IPS-18a (cell line): Measurements from ENCODE around the gene NEGR1.

ENCODE experiments used
- H3K27ac ChIP-seq: one replicate; pipeline ENCODE4 v1.5.1; 2013; ENCODE audit warnings: low read length
- H3K27me3 ChIP-seq: one replicate; pipeline ENCODE4 v1.6.1; 2013; ENCODE audit warnings: mild to moderate bottlenecking, low read length; ENCODE audit not compliant: control insufficient read depth, insufficient read depth
- H3K36me3 ChIP-seq: one replicate; pipeline ENCODE4 v1.6.1; 2013; ENCODE audit warnings: low read depth, low read length; ENCODE audit not compliant: control insufficient read depth
- H3K4me1 ChIP-seq: one replicate; pipeline ENCODE4 v1.6.1; 2013; ENCODE audit warnings: low read depth, low read length; ENCODE audit not compliant: control insufficient read depth
- H3K4me3 ChIP-seq: one replicate; pipeline ENCODE4 v1.5.1; 2013; ENCODE audit warnings: low read length
- H3K9ac ChIP-seq: one replicate; pipeline ENCODE4 v1.6.1; 2013; ENCODE audit warnings: mild to moderate bottlenecking, low read length, moderate library complexity
- H3K9me3 ChIP-seq: one replicate; pipeline ENCODE4 v1.6.1; 2013; ENCODE audit warnings: low read depth, low read length; ENCODE audit not compliant: control insufficient read depth

The NEGR1 gene

DNA sequence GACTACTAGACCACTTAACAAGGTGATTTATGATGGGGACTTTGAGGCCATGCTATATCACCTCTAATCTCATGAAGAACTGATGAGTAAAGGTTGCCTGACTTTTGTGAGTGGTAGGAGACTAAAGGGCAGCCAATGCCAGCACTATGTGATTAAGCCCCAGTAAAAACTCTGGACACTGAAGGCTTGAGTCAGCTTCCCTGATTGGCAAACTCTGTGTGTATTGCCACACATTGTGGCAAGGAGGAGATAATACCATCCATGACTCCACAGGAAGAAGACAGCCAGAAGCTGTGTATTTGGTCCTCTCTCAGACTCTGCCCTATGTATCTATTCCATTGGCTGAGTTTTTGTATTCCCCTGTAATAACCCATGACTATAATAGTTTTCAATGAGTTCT lies 788.2 kb downstream of the NEGR1 start:
- H3K27me3 ChIP-seq, result no peaks in the 10 kb centered on the region
- H3K9ac ChIP-seq, result no peak overlapping the region
- no peak overlapping the region for H3K4me3 ChIP-seq
- no peaks in the 10 kb centered on the region for H3K9me3 ChIP-seq
- H3K36me3 ChIP-seq, result no peaks in the 10 kb centered on the region
- no peak overlapping the region for H3K27ac ChIP-seq
- H3K4me1 ChIP-seq, result no peaks in the 10 kb centered on the region

DNA sequence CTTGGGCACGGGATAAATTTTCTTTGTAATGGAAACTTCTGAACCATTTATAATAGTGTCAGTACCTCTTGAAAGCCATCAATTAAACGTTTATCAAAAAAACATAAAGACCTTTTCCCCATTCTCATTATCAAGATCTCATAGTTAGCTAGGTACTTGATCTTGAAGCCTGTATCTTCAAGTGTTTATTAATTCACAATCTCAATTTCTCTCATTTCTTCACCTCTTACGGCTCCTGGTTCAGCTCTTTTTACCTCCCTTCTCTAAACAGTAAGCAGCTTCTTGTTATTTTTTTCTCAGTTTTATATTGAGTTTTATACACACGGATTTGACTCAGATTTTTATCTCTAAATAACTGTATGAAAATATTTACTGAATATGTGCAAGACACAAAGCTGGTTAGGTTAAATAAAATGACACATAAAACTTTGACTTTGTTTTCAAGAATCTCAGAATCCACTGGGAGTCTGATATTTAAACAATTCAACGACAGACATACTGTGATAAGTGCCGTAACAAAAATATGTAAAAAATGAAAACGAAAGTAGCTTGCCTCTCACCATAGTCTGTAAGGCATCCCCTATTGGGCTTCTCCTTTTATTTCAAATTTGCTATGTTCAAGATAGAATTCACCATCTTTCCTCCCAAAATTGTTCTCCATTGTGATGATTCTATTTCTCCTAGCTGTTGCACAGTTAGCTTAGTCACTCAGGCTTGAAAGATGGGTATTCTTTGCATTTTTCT lies 789.9 kb downstream of the NEGR1 start:
- no peak overlapping the region for H3K4me3 ChIP-seq

DNA sequence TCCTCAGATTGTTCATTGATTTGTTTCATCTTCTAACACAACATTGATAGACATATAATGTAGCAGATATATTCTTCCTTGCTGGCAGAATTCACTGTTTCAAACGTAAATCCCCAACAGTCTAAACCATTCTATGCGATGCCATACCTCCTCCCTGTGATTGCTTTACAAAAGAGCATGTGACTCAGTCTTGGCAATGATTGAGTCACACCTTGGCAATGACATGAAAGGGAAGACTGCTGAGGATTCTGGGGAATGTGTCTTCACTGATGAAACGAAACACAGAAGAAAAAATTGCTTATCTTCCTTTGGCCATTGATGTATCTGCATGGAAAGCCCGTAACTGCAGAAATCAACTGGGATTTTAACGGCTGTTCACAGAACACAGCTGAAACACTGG lies 791.9 kb downstream of the NEGR1 start:
- H3K9ac ChIP-seq, result no peak overlapping the region
- H3K4me1 ChIP-seq, result no peaks in the 10 kb centered on the region
- H3K27me3 ChIP-seq, result no peaks in the 10 kb centered on the region
- no peak overlapping the region for H3K4me3 ChIP-seq
- H3K27ac ChIP-seq, result no peak overlapping the region
- no peaks in the 10 kb centered on the region for H3K36me3 ChIP-seq
- H3K9me3 ChIP-seq, result no peaks in the 10 kb centered on the region

More for the DNA sequence above, 789.9 kb downstream of the NEGR1 start:
- Histone ChIP-seq H3K36me3 (no peaks in the 10 kb centered on the region), H3K9ac (no peak overlapping the region), H3K27ac (no peak overlapping the region), H3K9me3 (no peaks in the 10 kb centered on the region), H3K27me3 (no peaks in the 10 kb centered on the region), H3K4me1 (no peaks in the 10 kb centered on the region)

GRCh38 chr1:71488555-71489252 lies 793.6 kb downstream of the NEGR1 start:
- no peaks in the 10 kb centered on the region for H3K9me3 ChIP-seq
- H3K4me3 ChIP-seq, result no peak overlapping the region
- H3K27me3 ChIP-seq, result no peaks in the 10 kb centered on the region
- H3K4me1 ChIP-seq, result no peaks in the 10 kb centered on the region
- no peak overlapping the region for H3K9ac ChIP-seq
- H3K27ac ChIP-seq, result no peak overlapping the region
- H3K36me3 ChIP-seq, result no peaks in the 10 kb centered on the region

DNA sequence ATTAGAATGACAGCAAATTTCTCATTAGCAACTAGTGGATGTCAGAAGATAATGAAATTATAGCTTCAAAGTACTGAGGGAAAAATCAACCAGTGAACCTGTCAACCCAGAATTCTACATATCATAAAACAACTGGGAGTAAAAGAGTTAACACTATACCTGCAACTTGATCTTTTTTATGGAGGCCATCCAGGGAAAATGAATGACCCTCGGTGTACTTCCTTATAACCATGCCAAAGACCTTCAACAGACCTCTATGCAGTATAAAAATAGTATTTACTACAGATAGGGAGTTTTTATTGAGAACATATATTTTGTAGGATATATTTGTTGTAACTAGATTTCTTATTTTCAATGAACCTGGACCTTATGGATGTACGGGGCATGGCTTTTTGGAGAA lies 809.0 kb downstream of the NEGR1 start:
- H3K27me3 ChIP-seq, result no peaks in the 10 kb centered on the region

GRCh38 chr1:71465093-71465492 lies 817.2 kb downstream of the NEGR1 start:
- H3K27ac ChIP-seq, result no peak overlapping the region
- H3K9me3 ChIP-seq, result no peaks in the 10 kb centered on the region
- no peak overlapping the region for H3K9ac ChIP-seq
- no peaks in the 10 kb centered on the region for H3K36me3 ChIP-seq
- H3K27me3 ChIP-seq, result peaks cover 10% of the 10 kb centered on the region
- H3K4me1 ChIP-seq, result peaks cover 24% of the 10 kb centered on the region
- no peak overlapping the region for H3K4me3 ChIP-seq

More for the DNA sequence above, 809.0 kb downstream of the NEGR1 start:
- Histone ChIP-seq H3K9ac (no peak overlapping the region), H3K9me3 (no peaks in the 10 kb centered on the region), H3K4me1 (peaks cover 5% of the 10 kb centered on the region), H3K4me3 (no peak overlapping the region), H3K27ac (no peak overlapping the region), H3K36me3 (no peaks in the 10 kb centered on the region)

GRCh38 chr1:71464016-71464415 lies 818.3 kb downstream of the NEGR1 start:
- Histone ChIP-seq H3K36me3 (no peaks in the 10 kb centered on the region), H3K4me1 (peaks cover 24% of the 10 kb centered on the region), H3K27ac (no peak overlapping the region), H3K4me3 (no peak overlapping the region), H3K9me3 (no peaks in the 10 kb centered on the region), H3K27me3 (peaks cover 10% of the 10 kb centered on the region), H3K9ac (no peak overlapping the region)

DNA sequence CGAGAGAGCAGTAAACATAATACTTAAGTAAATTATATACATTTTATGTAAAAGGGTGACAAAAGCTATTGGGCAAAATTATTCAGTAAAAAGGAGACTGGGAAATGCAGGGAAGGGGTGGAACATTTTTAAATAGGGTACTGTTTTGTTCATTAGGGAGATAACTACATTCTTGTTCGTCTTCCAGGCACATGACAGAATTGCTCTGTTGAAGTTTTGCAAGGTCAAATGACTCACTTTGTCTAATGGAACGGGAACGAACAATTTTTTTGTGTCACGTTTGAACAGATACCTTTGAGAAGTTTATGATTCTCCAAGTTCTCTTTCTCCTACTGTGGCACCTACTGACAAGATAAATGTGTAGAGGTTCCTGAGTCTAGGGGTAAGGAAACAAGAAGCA lies 819.2 kb downstream of the NEGR1 start:
- Histone ChIP-seq H3K4me1 (peaks cover 24% of the 10 kb centered on the region), H3K4me3 (no peak overlapping the region)

DNA sequence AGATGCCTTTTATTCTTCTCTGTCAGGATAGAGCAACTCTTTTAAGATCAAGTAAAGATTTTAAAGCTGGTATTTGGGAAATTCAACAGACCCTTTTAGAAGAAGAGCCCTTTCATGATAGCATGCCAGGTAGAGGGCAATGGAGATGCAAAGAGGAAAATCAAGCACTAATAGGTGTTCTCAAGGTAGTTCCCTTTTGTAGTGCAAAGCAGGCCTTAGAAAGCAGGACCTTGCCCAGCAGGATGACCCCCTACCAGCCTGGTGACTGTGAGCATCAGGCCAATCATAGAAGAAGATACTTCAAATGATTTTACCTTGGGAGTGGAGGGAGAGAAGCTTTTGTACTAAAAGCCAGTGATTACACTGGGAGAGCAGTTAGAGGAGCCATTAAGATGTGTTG lies 820.1 kb downstream of the NEGR1 start:
- no peaks in the 10 kb centered on the region for H3K9me3 ChIP-seq
- H3K27me3 ChIP-seq, result peaks cover 10% of the 10 kb centered on the region
- peak overlapping the region; percentile 29 for H3K4me3 ChIP-seq
- H3K4me1 ChIP-seq, result peaks cover 24% of the 10 kb centered on the region
- H3K9ac ChIP-seq, result no peak overlapping the region
- no peaks in the 10 kb centered on the region for H3K36me3 ChIP-seq
- H3K27ac ChIP-seq, result no peak overlapping the region

More for the DNA sequence above, 819.2 kb downstream of the NEGR1 start:
- Histone ChIP-seq H3K9me3 (no peaks in the 10 kb centered on the region), H3K27me3 (peaks cover 10% of the 10 kb centered on the region), H3K9ac (no peak overlapping the region), H3K36me3 (no peaks in the 10 kb centered on the region), H3K27ac (no peak overlapping the region)

GRCh38 chr1:71461416-71461815 lies 820.9 kb downstream of the NEGR1 start:
- H3K36me3 ChIP-seq, result no peaks in the 10 kb centered on the region
- no peak overlapping the region for H3K4me3 ChIP-seq
- H3K9ac ChIP-seq, result no peak overlapping the region
- H3K9me3 ChIP-seq, result no peaks in the 10 kb centered on the region
- peaks cover 10% of the 10 kb centered on the region for H3K27me3 ChIP-seq
- no peak overlapping the region for H3K27ac ChIP-seq
- H3K4me1 ChIP-seq, result peaks cover 24% of the 10 kb centered on the region

- H3K9ac ChIP-seq, result no peak overlapping the region
- H3K9me3 ChIP-seq, result no peaks in the 10 kb centered on the region
- H3K27ac ChIP-seq, result no peak overlapping the region
- H3K27me3 ChIP-seq, result no peaks in the 10 kb centered on the region
- H3K4me3 ChIP-seq, result no peak overlapping the region
- H3K4me1 ChIP-seq, result no peaks in the 10 kb centered on the region
- no peaks in the 10 kb centered on the region for H3K36me3 ChIP-seq
These were observed 833.9 kb downstream of the NEGR1 start for GRCh38 chr1:71448444-71448843.

DNA sequence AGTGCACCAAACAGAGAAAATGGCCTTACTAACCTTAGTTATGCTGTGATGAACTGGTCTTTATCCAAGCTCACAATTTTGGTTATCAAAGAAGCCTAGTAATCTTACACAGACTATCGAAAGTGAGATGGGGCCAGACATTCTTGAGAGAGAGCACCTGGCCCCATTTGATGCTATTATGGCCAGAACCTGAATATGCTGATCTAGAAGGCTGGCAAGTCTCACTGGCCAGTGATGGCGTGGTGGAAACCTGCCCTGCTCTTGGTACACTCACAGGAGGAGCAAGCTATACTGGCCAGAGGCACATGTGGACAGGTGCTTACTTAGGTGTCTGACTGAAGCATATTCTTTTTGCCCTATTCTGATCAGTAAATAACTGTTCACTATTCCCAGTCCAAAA lies 843.7 kb downstream of the NEGR1 start:
- Histone ChIP-seq H3K27me3 (no peaks in the 10 kb centered on the region), H3K27ac (no peak overlapping the region), H3K4me3 (no peak overlapping the region), H3K4me1 (peaks cover 12% of the 10 kb centered on the region), H3K36me3 (no peaks in the 10 kb centered on the region), H3K9me3 (no peaks in the 10 kb centered on the region), H3K9ac (no peak overlapping the region)
